H1 (cell line): ENCODE results near the gene LCT. TPM values are rescaled to one million over a fixed set of nuclear protein-coding genes. Genes with fewer than 3 reads are reported as not detected.
A peak's percentile ranks its signal among the peaks of the same experiment; 100 is the strongest.
"Not testable (repeated sequence)": the region's sequence is repeated elsewhere in the genome, so short reads cannot be mapped to it uniquely, and the experiment has no call there.

Experiments used
- CTCF ChIA-PET: fragments of 300-600 bp; sonication (Branson Sonifier 250); formaldehyde crosslinking; loops from one replicate; lab custom pipeline; 2021; ENCODE audit not compliant: partially characterized antibody; lab: Charles Lee
- POLR2A ChIA-PET: fragments of 300-600 bp; sonication (Branson Sonifier 250); formaldehyde crosslinking; loops from one replicate; lab custom pipeline; 2021; ENCODE audit warnings: inconsistent platforms; ENCODE audit not compliant: partially characterized antibody; lab: Charles Lee
- DNase-seq, 2 experiments: peaks; one replicate each; pipeline versions ENCODE4 v3.0.0 to v3.0.0-alpha.2; 2010 to 2022; ENCODE audit warnings: low spot score in 2 of 2, low read depth in 1 of 2, mixed read lengths in 1 of 2
- FAIRE-seq: peaks from 2 replicates; lab custom pipeline; 2011; peaks lifted over from hg19 to GRCh38; lab: Jason Lieb, UNC
- H2AFZ ChIP-seq: 2 replicates; pipeline ENCODE4 v1.8.1; 2012; ENCODE audit warnings: low read length, inconsistent platforms
- H2AK5ac ChIP-seq: 2 replicates; pipeline ENCODE4 v1.6.1; 2013; ENCODE audit warnings: low read depth, low read length
- H2BK120ac ChIP-seq: replicated peaks from 2 replicates; pipeline ENCODE3; 2013; ENCODE audit warnings: low read depth, low read length, inconsistent platforms
- H2BK12ac ChIP-seq: 2 replicates; pipeline ENCODE4 v1.6.1; 2013; ENCODE audit warnings: low read depth, low read length
- H2BK15ac ChIP-seq: 2 replicates; pipeline ENCODE4 v1.6.1; 2013; ENCODE audit warnings: low read length
- H2BK20ac ChIP-seq: 2 replicates; pipeline ENCODE4 v1.6.1; 2013; ENCODE audit warnings: low read length
- H2BK5ac ChIP-seq: 2 replicates; pipeline ENCODE4 v1.6.1; 2013; ENCODE audit warnings: low read depth, low read length
- H3K14ac ChIP-seq: 2 replicates; pipeline ENCODE4 v1.6.1; 2013; ENCODE audit warnings: inconsistent platforms; ENCODE audit not compliant: insufficient read length
- H3K18ac ChIP-seq: 2 replicates; pipeline ENCODE4 v1.6.1; 2013; ENCODE audit warnings: low read length; ENCODE audit errors: extremely low read depth
- H3K23ac ChIP-seq: 2 replicates; pipeline ENCODE4 v1.6.1; 2013; ENCODE audit warnings: inconsistent platforms; ENCODE audit not compliant: insufficient read length
- H3K23me2 ChIP-seq: 2 replicates; pipeline ENCODE4 v1.6.1; 2013; ENCODE audit warnings: low read depth, low read length
- H3K27ac ChIP-seq: 2 replicates; pipeline ENCODE4 v1.6.1; 2011; ENCODE audit warnings: low read depth, low read length, inconsistent platforms
- H3K27me3 ChIP-seq, 4 experiments: replicated peaks in 1 of 4; 1 replicate in 1 of 4; 2 replicates in 3 of 4; pipeline versions ENCODE4 v1.6.1 to v1.8.1; 2011 to 2013; ENCODE audit warnings: low read length in 3 of 4, mild to moderate bottlenecking in 3 of 4, inconsistent platforms in 2 of 4, mixed read lengths in 2 of 4, moderate library complexity in 1 of 4; ENCODE audit not compliant: control insufficient read depth in 3 of 4, insufficient read depth in 3 of 4; ENCODE audit errors: extremely low read depth in 1 of 4
- H3K36me3 ChIP-seq, 4 experiments: 2 replicates each; pipeline versions ENCODE4 v1.6.1 to v1.8.1; 2011 to 2013; ENCODE audit warnings: mild to moderate bottlenecking in 4 of 4, low read length in 3 of 4, moderate library complexity in 2 of 4, control low read depth in 1 of 4, inconsistent platforms in 1 of 4; ENCODE audit not compliant: insufficient read depth in 4 of 4, control insufficient read depth in 2 of 4
- H3K4ac ChIP-seq: replicated peaks from 2 replicates; pipeline ENCODE3; 2013; ENCODE audit warnings: low read length, low read depth, mixed read lengths, inconsistent platforms; ENCODE audit not compliant: insufficient read length
- H3K4me1 ChIP-seq, 4 experiments: replicated peaks in 1 of 4; 1 replicate in 1 of 4; 2 replicates in 3 of 4; pipeline versions ENCODE4 v1.6.1 to v1.8.1; 2011 to 2013; ENCODE audit warnings: low read length in 3 of 4, inconsistent platforms in 2 of 4, mixed read lengths in 1 of 4; ENCODE audit not compliant: insufficient read depth in 4 of 4, control insufficient read depth in 3 of 4
- H3K4me2 ChIP-seq, 2 experiments: 2 replicates each; pipeline versions ENCODE4 v1.6.1 to v1.8.1; 2011 to 2013; ENCODE audit warnings: low read depth in 2 of 2, low read length in 2 of 2, control low read depth in 1 of 2, inconsistent platforms in 1 of 2, mild to moderate bottlenecking in 1 of 2; ENCODE audit not compliant: insufficient read depth in 1 of 2
- H3K4me3 ChIP-seq, 4 experiments: fragments of 200-600, 300-600 bp in 1 of 4; sonication (generic), shearing (Covaris generic), sonication (Bioruptor Twin) in 1 of 4; 2 replicates each; pipeline versions ENCODE4 v1.5.1 to v1.8.1; 2011 to 2016; ENCODE audit warnings: low read length in 4 of 4, low read depth in 3 of 4, control low read depth in 2 of 4, inconsistent platforms in 2 of 4, mild to moderate bottlenecking in 2 of 4, mixed read lengths in 1 of 4, moderate library complexity in 1 of 4; ENCODE audit not compliant: insufficient read depth in 2 of 4; ENCODE audit errors: extremely low read depth in 1 of 4
- H3K56ac ChIP-seq: replicated peaks from 2 replicates; pipeline ENCODE3; 2013; ENCODE audit warnings: low read depth, mild to moderate bottlenecking, mixed read lengths, low read length, inconsistent platforms; ENCODE audit not compliant: insufficient read length
- H3K79me1 ChIP-seq: 2 replicates; pipeline ENCODE4 v1.6.1; 2013; ENCODE audit warnings: low read depth, low read length, control low read depth
- H3K79me2 ChIP-seq, 2 experiments: 2 replicates each; pipeline versions ENCODE4 v1.6.1 to v1.8.1; 2012 to 2013; ENCODE audit warnings: low read length in 2 of 2, mild to moderate bottlenecking in 2 of 2, inconsistent platforms in 1 of 2; ENCODE audit not compliant: insufficient read depth in 2 of 2, control insufficient read depth in 1 of 2
- H3K9ac ChIP-seq, 4 experiments: replicated peaks in 1 of 4; 1 replicate in 1 of 4; 2 replicates in 3 of 4; pipeline versions ENCODE4 v1.6.1 to v1.8.1; 2011 to 2013; ENCODE audit warnings: low read depth in 3 of 4, low read length in 3 of 4, control low read depth in 2 of 4, mild to moderate bottlenecking in 2 of 4, moderate library complexity in 2 of 4, inconsistent platforms in 1 of 4; ENCODE audit errors: extremely low read depth in 1 of 4
- H3K9me3 ChIP-seq, 2 experiments: 2 replicates each; pipeline versions ENCODE4 v1.6.1 to v1.8.1; 2012 to 2013; ENCODE audit warnings: mild to moderate bottlenecking in 2 of 2, moderate library complexity in 2 of 2, control low read depth in 1 of 2, inconsistent platforms in 1 of 2, low read depth in 1 of 2, low read length in 1 of 2, mixed read lengths in 1 of 2; ENCODE audit not compliant: insufficient read depth in 2 of 2
- H4K20me1 ChIP-seq, 2 experiments: replicated peaks in 1 of 2; 2 replicates each; pipeline versions ENCODE3 to v1.8.1; 2011 to 2013; ENCODE audit warnings: inconsistent platforms in 2 of 2, low read length in 2 of 2, mild to moderate bottlenecking in 1 of 2; ENCODE audit not compliant: insufficient read depth in 2 of 2, control insufficient read depth in 1 of 2
- H4K5ac ChIP-seq: 2 replicates; pipeline ENCODE4 v1.6.1; 2013; ENCODE audit warnings: low read length, low read depth, mixed read lengths, inconsistent platforms; ENCODE audit not compliant: insufficient read length
- H4K8ac ChIP-seq: 2 replicates; pipeline ENCODE4 v1.8.0; 2013; ENCODE audit warnings: mild to moderate bottlenecking, moderate library complexity, low read length, inconsistent platforms; ENCODE audit not compliant: insufficient read depth; ENCODE audit errors: extremely low read depth
- H4K91ac ChIP-seq: replicated peaks from 2 replicates; pipeline ENCODE3; 2013; ENCODE audit warnings: low read length, mixed read lengths, inconsistent platforms; ENCODE audit not compliant: insufficient read length
- CTCF ChIP-seq, 3 experiments: IDR thresholded peaks; 1 replicate in 2 of 3; 2 replicates in 1 of 3; pipeline versions ENCODE4 v1.5.1 to v1.6.1; 2011; ENCODE audit warnings: low read length in 3 of 3, mild to moderate bottlenecking in 3 of 3, inconsistent platforms in 2 of 3, low read depth in 1 of 3, moderate library complexity in 1 of 3; ENCODE audit not compliant: insufficient read depth in 1 of 3; ENCODE audit errors: control extremely low read depth in 1 of 3
- RAD21 ChIP-seq, 2 experiments: IDR thresholded peaks in 1 of 2; conservative IDR thresholded peaks in 1 of 2; 2 replicates each; pipeline ENCODE4 v1.6.1; 2011; ENCODE audit warnings: low read depth in 2 of 2, low read length in 2 of 2, improper control_type of control experiment in 1 of 2, inconsistent platforms in 1 of 2, mild to moderate bottlenecking in 1 of 2, moderate library complexity in 1 of 2
- WGBS, 2 experiments: shearing (Covaris generic) in 1 of 2; methylation state at CpG; one replicate each; pipeline versions ENCODE4 v1.1.6 to v1.1.7; 2013 to 2015; ENCODE audit warnings: low lambda C conversion rate in 2 of 2, mixed read lengths in 2 of 2, inconsistent platforms in 1 of 2, low coverage in 1 of 2, missing lambda C conversion rate in 1 of 2; ENCODE audit not compliant: insufficient replicate concordance in 2 of 2, insufficient coverage in 1 of 2, insufficient read length in 1 of 2; ENCODE audit errors: extremely low coverage in 1 of 2, missing lambda C conversion rate in 1 of 2; 5-methylcytosine and 5-hydroxymethylcytosine counted together
- polyA plus RNA-seq, 7 experiments: library from polyadenylated mRNA; depleted of rRNA in 3 of 7; stranded (reverse) in 5 of 7; unstranded in 2 of 7; fragments of >200 nt in 5 of 7; fragments of 200-250 nt in 2 of 7; gene quantifications; 1 replicate in 5 of 7; 2 replicates in 1 of 7; 4 replicates in 1 of 7; pipeline versions ENCODE4 v1.2.1 to v1.2.3, GENCODE V29; 2011 to 2013; ENCODE audit warnings: missing spikeins in 2 of 7, mixed read lengths in 2 of 7
- total RNA-seq: library from RNA; stranded (reverse); fragmentation: NEBNext Ultra II Directional; extraction: Animal tissue kit (Norgen Biotek cat#: 25700); gene quantifications from 2 replicates; pipeline ENCODE4 v1.2.1, GENCODE V29; 2021

Gene LCT
- total and polyA plus RNA-seq, 2 of the 8 experiments (the other 6 are each of a cell fraction or from before 2014, with no cell fraction given): 0.06 TPM; not detected in 1

GRCh38 chr2:135795641-135796040, 41.3 kb downstream of the LCT start:
- H3K56ac ChIP-seq, H3K27ac ChIP-seq, H2BK20ac ChIP-seq, H3K4me1 ChIP-seq, H3K4me2 ChIP-seq, H2BK5ac ChIP-seq, H3K79me1 ChIP-seq, H2AFZ ChIP-seq, H3K23me2 ChIP-seq, H3K27me3 ChIP-seq, H2BK15ac ChIP-seq, H3K23ac ChIP-seq, H4K91ac ChIP-seq, H2BK12ac ChIP-seq, H3K4ac ChIP-seq, H3K79me2 ChIP-seq, H3K14ac ChIP-seq, H3K9ac ChIP-seq, H4K5ac ChIP-seq, H3K4me3 ChIP-seq, POLR2A ChIA-PET, H4K8ac ChIP-seq, H2BK120ac ChIP-seq, H4K20me1 ChIP-seq, FAIRE-seq, H2AK5ac ChIP-seq, DNase-seq, H3K36me3 ChIP-seq, H3K18ac ChIP-seq: not testable (repeated sequence)
- H3K9me3 ChIP-seq: peaks cover 7 to 14% of the 10 kb centered on the region in 2 experiments; a peak in 3 of 4 replicates
- WGBS, 2 experiments: 83% methylated on average over 4 of the region's 4 CpGs; no CpG with 5 or more reads in 1 of the 2 experiments
- TF ChIP-seq CTCF (IDR thresholded peaks at IDR 0.05; ENCODE audit: control extremely low read depth in 1 of 3, insufficient read depth in 1 of 3, low read depth in 1 of 3, low read length in 3 of 3): peak; percentile 1 to 30 (median 20); a peak in 2 of 4 replicates
- TF ChIP-seq RAD21 (IDR thresholded peaks at IDR 0.05 in 1 of 2, conservative IDR thresholded peaks at IDR 0.05 in 1 of 2; ENCODE audit: low read depth in 2 of 2, low read length in 2 of 2): 0 out of 4 replicates have a peak, but pooled peaks of 1 of the 2 experiments have one; percentile 11
- CTCF ChIA-PET: interaction anchor here (0.6 to 5.8 kb wide), 6 partner anchors 12 to 1047 kb away, joined by 3 to 87 read pairs (median 10); no protein-coding TSS in a partner anchor
